Neural progenitor cell (in vitro differentiated cells): ENCODE results near the gene ARPC2. TPM values are rescaled to one million over a fixed set of nuclear protein-coding genes. Genes with fewer than 3 reads are reported as not detected.

Experiments
- DNase-seq: peaks from one replicate; pipeline ENCODE4 v3.0.0-alpha.2; 2016; ENCODE audit warnings: low spot score
- H2AFZ ChIP-seq: fragments of 200-600 bp; sonication (generic); replicated peaks from 2 replicates; pipeline ENCODE4 v1.6.1; 2016; ENCODE audit warnings: antibody characterized with exemption
- H3F3A ChIP-seq: fragments of 200-600 bp; sonication (generic); 2 replicates; pipeline ENCODE4 v1.6.1; 2016; ENCODE audit warnings: antibody characterized with exemption, low read depth
- H3K27ac ChIP-seq: fragments of 200-600 bp; sonication (generic); 2 replicates; pipeline ENCODE4 v1.5.1; 2016; ENCODE audit warnings: mild to moderate bottlenecking
- H3K27me3 ChIP-seq: fragments of 200-600 bp; sonication (generic); 2 replicates; pipeline ENCODE4 v1.6.1; 2016; ENCODE audit warnings: mild to moderate bottlenecking, moderate library complexity
- H3K36me3 ChIP-seq: fragments of 200-600 bp; sonication (generic); 2 replicates; pipeline ENCODE4 v1.5.1; 2016
- H3K4me1 ChIP-seq: fragments of 200-600 bp; sonication (generic); 2 replicates; pipeline ENCODE4 v1.6.1; 2016; ENCODE audit warnings: mixed run types
- H3K4me2 ChIP-seq: fragments of 200-600 bp; sonication (generic); 2 replicates; pipeline ENCODE4 v1.6.1; 2016
- H3K4me3 ChIP-seq: fragments of 200-600 bp; sonication (generic); 2 replicates; pipeline ENCODE4 v1.5.1; 2016
- H3K79me2 ChIP-seq: fragments of 200-600 bp; sonication (generic); 2 replicates; pipeline ENCODE4 v1.6.1; 2016; ENCODE audit warnings: low read depth
- H3K9ac ChIP-seq: fragments of 200-600 bp; sonication (generic); 2 replicates; pipeline ENCODE4 v1.6.1; 2016
- H3K9me3 ChIP-seq: fragments of 200-600 bp; sonication (generic); 2 replicates; pipeline ENCODE4 v1.5.1; 2016; ENCODE audit warnings: low read depth
- H4K20me1 ChIP-seq: fragments of 200-600 bp; sonication (generic); 2 replicates; pipeline ENCODE4 v1.6.1; 2016; ENCODE audit warnings: low read depth
- H3K27ac Mint-ChIP-seq: 3 replicates; pipeline ENCODE4 v1.8.0; 2021; ENCODE audit warnings: mixed read lengths
- H3K27me3 Mint-ChIP-seq: 2 replicates; pipeline ENCODE4 v1.8.0; 2022; ENCODE audit warnings: low read depth, mild to moderate bottlenecking, inconsistent platforms, moderate library complexity, mixed read lengths; ENCODE audit not compliant: insufficient read depth
- H3K36me3 Mint-ChIP-seq: 3 replicates; pipeline ENCODE4 v1.8.0; 2021; ENCODE audit warnings: mixed read lengths
- H3K4me1 Mint-ChIP-seq: 3 replicates; pipeline ENCODE4 v1.8.0; 2021; ENCODE audit warnings: mixed read lengths
- H3K4me3 Mint-ChIP-seq: 3 replicates; pipeline ENCODE4 v1.8.0; 2021; ENCODE audit warnings: mild to moderate bottlenecking, moderate library complexity, mixed read lengths
- H3K9me3 Mint-ChIP-seq: 3 replicates; pipeline ENCODE4 v1.8.0; 2020; ENCODE audit warnings: mixed read lengths
- CTCF ChIP-seq: fragments of 200-600 bp; sonication (generic); IDR thresholded peaks from 2 replicates; pipeline ENCODE4 v1.5.1; 2017; ENCODE audit warnings: antibody characterized with exemption, mild to moderate bottlenecking
- EZH2 ChIP-seq: fragments of 200-600 bp; sonication (generic); IDR thresholded peaks from 2 replicates; pipeline ENCODE4 v1.6.1; 2017; ENCODE audit warnings: antibody characterized with exemption, mild to moderate bottlenecking, moderate library complexity
- EZH2phosphoT487 ChIP-seq: fragments of 200-600 bp; sonication (generic); IDR thresholded peaks from 2 replicates; pipeline ENCODE4 v1.6.1; 2017; ENCODE audit warnings: antibody characterized with exemption
- total RNA-seq: library from RNA; depleted of rRNA; stranded (reverse); fragments of >200 nt; gene quantifications from 2 replicates; pipeline ENCODE4 v1.2.3, GENCODE V29; 2015; ENCODE audit warnings: low replicate concordance

ARPC2 gene
- total RNA-seq, 1 donor from 2014 or later = 155 TPM

GRCh38 chr2:218277921-218278320 is 60.9 kb downstream of the ARPC2 start:
- Histone ChIP-seq H2AFZ (no peak overlapping the region), H3K9me3 (no peaks in the 10 kb centered on the region), H3K27ac (no peak overlapping the region), H3F3A (no peaks in the 10 kb centered on the region), H3K9ac (no peak overlapping the region), H3K4me2 (no peak overlapping the region), H3K27me3 (no peaks in the 10 kb centered on the region), H3K36me3 (no peaks in the 10 kb centered on the region), H3K4me3 (no peak overlapping the region), H4K20me1 (no peaks in the 10 kb centered on the region), H3K4me1 (no peaks in the 10 kb centered on the region), H3K79me2 (no peaks in the 10 kb centered on the region)
- H3K36me3 Mint-ChIP-seq = peaks cover 4% of the 10 kb centered on the region
- no peak for DNase-seq
- no peak overlapping the region for H3K4me3 Mint-ChIP-seq
- no peaks in the 10 kb centered on the region for H3K4me1 Mint-ChIP-seq
- H3K9me3 Mint-ChIP-seq = no peaks in the 10 kb centered on the region
- TF ChIP-seq CTCF (no peak), EZH2 (no peak), EZH2phosphoT487 (no peak)
- H3K27ac Mint-ChIP-seq = no peak overlapping the region
- H3K27me3 Mint-ChIP-seq = peaks cover 4% of the 10 kb centered on the region

- Histone ChIP-seq H3K79me2 (no peaks in the 10 kb centered on the region), H3K9me3 (no peaks in the 10 kb centered on the region), H3K4me2 (no peak overlapping the region), H3K4me3 (no peak overlapping the region), H3K9ac (no peak overlapping the region), H3F3A (no peaks in the 10 kb centered on the region), H4K20me1 (no peaks in the 10 kb centered on the region), H3K27ac (no peak overlapping the region), H3K27me3 (no peaks in the 10 kb centered on the region), H2AFZ (no peak overlapping the region), H3K4me1 (no peaks in the 10 kb centered on the region), H3K36me3 (no peaks in the 10 kb centered on the region)
- no peaks in the 10 kb centered on the region for H3K9me3 Mint-ChIP-seq
- no peak for DNase-seq
- no peak for TF ChIP-seq EZH2phosphoT487
- TF ChIP-seq EZH2 = no peak
- no peak overlapping the region for H3K27ac Mint-ChIP-seq
- H3K27me3 Mint-ChIP-seq = peaks cover 4% of the 10 kb centered on the region
- peaks cover 4% of the 10 kb centered on the region for H3K36me3 Mint-ChIP-seq
- no peaks in the 10 kb centered on the region for H3K4me1 Mint-ChIP-seq
- H3K4me3 Mint-ChIP-seq = no peak overlapping the region
Measured at GRCh38 chr2:218278531-218279360, 61.8 kb downstream of the ARPC2 start.

GRCh38 chr2:218280260-218280870 is 63.4 kb downstream of the ARPC2 start:
- Histone ChIP-seq H3K4me3 (no peak overlapping the region), H3K27me3 (no peaks in the 10 kb centered on the region), H3K9ac (no peak overlapping the region), H3K4me1 (no peaks in the 10 kb centered on the region), H3K9me3 (no peaks in the 10 kb centered on the region), H2AFZ (no peak overlapping the region), H3F3A (no peaks in the 10 kb centered on the region), H3K4me2 (no peak overlapping the region), H3K79me2 (no peaks in the 10 kb centered on the region), H4K20me1 (no peaks in the 10 kb centered on the region), H3K36me3 (no peaks in the 10 kb centered on the region), H3K27ac (no peak overlapping the region)
- H3K4me3 Mint-ChIP-seq = no peak overlapping the region
- no peaks in the 10 kb centered on the region for H3K36me3 Mint-ChIP-seq
- no peak overlapping the region for H3K27ac Mint-ChIP-seq
- H3K27me3 Mint-ChIP-seq = peaks cover 4% of the 10 kb centered on the region
- TF ChIP-seq EZH2phosphoT487 (no peak), EZH2 (no peak), CTCF (no peak)
- H3K4me1 Mint-ChIP-seq = no peaks in the 10 kb centered on the region
- H3K9me3 Mint-ChIP-seq = no peaks in the 10 kb centered on the region
- no peak for DNase-seq

DNA sequence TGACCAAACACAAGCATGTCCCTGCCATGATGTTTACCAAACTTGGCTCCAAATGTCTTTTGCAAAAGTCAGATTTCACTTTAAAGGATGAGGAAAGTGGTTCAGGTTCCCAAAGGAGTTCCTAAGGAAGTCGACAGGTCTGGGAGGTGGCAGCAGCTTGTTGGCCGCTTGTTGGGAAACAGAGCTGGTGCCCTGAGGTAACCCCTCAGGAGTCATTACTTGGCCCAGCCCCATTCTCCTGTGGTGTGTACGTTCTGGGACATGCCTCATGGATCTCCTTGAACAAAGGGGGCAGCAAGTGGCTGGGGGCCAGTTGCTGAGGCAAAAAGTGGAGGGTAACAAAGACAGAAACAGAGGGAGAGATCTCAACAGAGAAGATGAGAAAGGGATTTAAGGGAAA is 64.5 kb downstream of the ARPC2 start:
- TF ChIP-seq EZH2 (no peak), CTCF (no peak), EZH2phosphoT487 (no peak)
- Histone ChIP-seq H3K27ac (no peak overlapping the region), H3K79me2 (no peaks in the 10 kb centered on the region), H3K27me3 (no peaks in the 10 kb centered on the region), H2AFZ (no peak overlapping the region), H3K9ac (no peak overlapping the region), H3K9me3 (no peaks in the 10 kb centered on the region), H3K36me3 (no peaks in the 10 kb centered on the region), H4K20me1 (no peaks in the 10 kb centered on the region), H3K4me3 (no peak overlapping the region), H3F3A (no peaks in the 10 kb centered on the region), H3K4me2 (no peak overlapping the region), H3K4me1 (no peaks in the 10 kb centered on the region)
- Mint-ChIP-seq H3K9me3 (no peaks in the 10 kb centered on the region), H3K27me3 (peaks cover 4% of the 10 kb centered on the region), H3K27ac (peak overlapping the region; percentile 87), H3K36me3 (no peaks in the 10 kb centered on the region), H3K4me3 (no peak overlapping the region), H3K4me1 (peaks cover 3% of the 10 kb centered on the region)
- DNase-seq = no peak
